ENCODE measurements around the gene SYNE4.

Gene SYNE4

GRCh38 chr19:36027696-36028095 lies 19.1 kb upstream of the SYNE4 start:
- no peak overlapping the region for H3K4me3 ChIP-seq (replicated peaks; ENCODE audit: insufficient read depth, low read length)
- no peak for TF ChIP-seq POLR2AphosphoS5 (IDR thresholded peaks at IDR 0.05; ENCODE audit: low read depth)
- no peak for TF ChIP-seq SPI1 (IDR thresholded peaks at IDR 0.05; ENCODE audit: borderline replicate concordance, low read depth)
- no peak for DNase-seq (ENCODE audit: low read depth in 1 of 2, low spot score in 1 of 2)
- no peaks in the 10 kb centered on the region for H3K27me3 ChIP-seq (ENCODE audit: insufficient read depth, poor library complexity, severe bottlenecking)
- no peak overlapping the region for H3K27ac ChIP-seq (replicated peaks)

- H3K27ac ChIP-seq (replicated peaks): no peak overlapping the region
- no peaks in the 10 kb centered on the region for H3K27me3 ChIP-seq (ENCODE audit: insufficient read depth, poor library complexity, severe bottlenecking)
- no peak for DNase-seq (ENCODE audit: low read depth in 1 of 2, low spot score in 1 of 2)
- no peak overlapping the region for H3K4me3 ChIP-seq (replicated peaks; ENCODE audit: insufficient read depth, low read length)
- TF ChIP-seq, protein P1, sequence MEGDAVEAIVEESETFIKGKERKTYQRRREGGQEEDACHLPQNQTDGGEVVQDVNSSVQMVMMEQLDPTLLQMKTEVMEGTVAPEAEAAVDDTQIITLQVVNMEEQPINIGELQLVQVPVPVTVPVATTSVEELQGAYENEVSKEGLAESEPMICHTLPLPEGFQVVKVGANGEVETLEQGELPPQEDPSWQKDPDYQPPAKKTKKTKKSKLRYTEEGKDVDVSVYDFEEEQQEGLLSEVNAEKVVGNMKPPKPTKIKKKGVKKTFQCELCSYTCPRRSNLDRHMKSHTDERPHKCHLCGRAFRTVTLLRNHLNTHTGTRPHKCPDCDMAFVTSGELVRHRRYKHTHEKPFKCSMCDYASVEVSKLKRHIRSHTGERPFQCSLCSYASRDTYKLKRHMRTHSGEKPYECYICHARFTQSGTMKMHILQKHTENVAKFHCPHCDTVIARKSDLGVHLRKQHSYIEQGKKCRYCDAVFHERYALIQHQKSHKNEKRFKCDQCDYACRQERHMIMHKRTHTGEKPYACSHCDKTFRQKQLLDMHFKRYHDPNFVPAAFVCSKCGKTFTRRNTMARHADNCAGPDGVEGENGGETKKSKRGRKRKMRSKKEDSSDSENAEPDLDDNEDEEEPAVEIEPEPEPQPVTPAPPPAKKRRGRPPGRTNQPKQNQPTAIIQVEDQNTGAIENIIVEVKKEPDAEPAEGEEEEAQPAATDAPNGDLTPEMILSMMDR (IDR thresholded peaks at IDR 0.05; ENCODE audit: insufficient read depth, low read length): no peak
- TF ChIP-seq GABPA (IDR thresholded peaks at IDR 0.05; ENCODE audit: low read depth) (no peak), SPI1 (IDR thresholded peaks at IDR 0.05; ENCODE audit: borderline replicate concordance, low read depth) (no peak), REST (IDR thresholded peaks at IDR 0.05; ENCODE audit: insufficient replicate concordance, low read depth) (no peak), POLR2AphosphoS5 (IDR thresholded peaks at IDR 0.05; ENCODE audit: low read depth) (no peak)
Observed at GRCh38 chr19:36026091-36026876, 17.7 kb upstream of the SYNE4 start.

DNA sequence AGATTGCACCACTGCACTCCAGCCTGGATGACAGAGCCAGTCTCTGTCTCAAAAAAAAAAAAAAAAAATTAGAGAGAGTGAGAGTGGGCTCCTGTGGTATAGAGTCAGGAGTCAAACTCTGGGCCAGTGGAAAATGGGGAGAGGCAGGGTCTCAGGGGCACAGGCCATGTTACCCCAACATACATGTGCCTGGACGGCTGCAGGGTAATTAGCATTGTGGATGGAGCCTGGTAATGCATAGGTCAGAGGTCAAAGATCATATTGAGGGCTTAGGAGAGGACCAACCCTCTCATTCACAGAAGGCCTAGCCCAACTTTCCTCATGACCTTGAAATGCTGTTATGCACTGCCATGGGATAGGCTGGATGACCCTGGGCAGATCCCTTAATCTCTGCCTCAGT lies 16.9 kb upstream of the SYNE4 start:
- Histone ChIP-seq H3K4me3 (replicated peaks; ENCODE audit: insufficient read depth, low read length) (no peak overlapping the region), H3K27me3 (ENCODE audit: insufficient read depth, poor library complexity, severe bottlenecking) (no peaks in the 10 kb centered on the region), H3K27ac (replicated peaks) (no peak overlapping the region)
- no peak for DNase-seq (ENCODE audit: low read depth in 1 of 2, low spot score in 1 of 2)
- TF ChIP-seq, protein P1 (IDR thresholded peaks at IDR 0.05; ENCODE audit: insufficient read depth, low read length): no peak
- no peak for TF ChIP-seq GABPA (IDR thresholded peaks at IDR 0.05; ENCODE audit: low read depth)
- no peak for TF ChIP-seq SPI1 (IDR thresholded peaks at IDR 0.05; ENCODE audit: borderline replicate concordance, low read depth)
- TF ChIP-seq POLR2AphosphoS5 (IDR thresholded peaks at IDR 0.05; ENCODE audit: low read depth): no peak
- TF ChIP-seq REST (IDR thresholded peaks at IDR 0.05; ENCODE audit: insufficient replicate concordance, low read depth): no peak

DNA sequence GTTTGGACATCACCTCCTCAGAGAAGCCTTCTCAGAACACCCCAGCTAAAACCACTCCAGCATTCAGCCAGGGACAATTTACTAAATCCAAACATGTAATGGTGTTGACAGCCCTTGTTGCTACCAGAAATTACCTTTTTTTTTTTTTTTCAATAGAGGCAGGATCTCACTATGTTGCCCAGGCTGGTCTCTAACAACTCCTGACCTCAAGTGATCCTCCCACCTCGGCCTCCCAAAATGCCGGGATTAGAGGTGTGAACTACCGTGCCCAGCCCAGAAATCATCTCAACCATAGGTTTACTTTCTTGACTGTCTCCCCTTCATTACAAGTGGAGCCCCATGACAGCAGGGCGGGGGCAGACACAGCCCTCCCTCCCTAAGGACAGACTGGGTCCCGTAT lies 14.8 kb upstream of the SYNE4 start:
- DNase-seq (ENCODE audit: low read depth in 1 of 2, low spot score in 1 of 2): no peak
- Histone ChIP-seq H3K27ac (replicated peaks) (no peak overlapping the region), H3K27me3 (ENCODE audit: insufficient read depth, poor library complexity, severe bottlenecking) (no peaks in the 10 kb centered on the region), H3K4me3 (replicated peaks; ENCODE audit: insufficient read depth, low read length) (no peak overlapping the region)
- TF ChIP-seq, protein P1 (IDR thresholded peaks at IDR 0.05; ENCODE audit: insufficient read depth, low read length): no peak
